Measurements from ENCODE around the gene COX20. TPM values are rescaled to one million over a fixed set of nuclear protein-coding genes. Genes with fewer than 3 reads are reported as not detected.

The COX20 gene
- total RNA-seq, 1 experiment from 2014 or later: 38.0 TPM

- no peak overlapping the region for H2AFZ ChIP-seq (ENCODE audit: low read length)
- H4K20me1 ChIP-seq (ENCODE audit: control insufficient read depth, insufficient read depth, insufficient read length): no peaks in the 10 kb centered on the region
- H3K79me2 ChIP-seq (ENCODE audit: insufficient read depth, low read length): no peaks in the 10 kb centered on the region; the same call in 1 of the 2 replicates
- no peaks in the 10 kb centered on the region for H3K27me3 ChIP-seq (ENCODE audit: insufficient read depth, low read length)
- H3K56ac ChIP-seq (ENCODE audit: insufficient read length, low read depth, low read length): no peak overlapping the region
- H3K4me3 Mint-ChIP-seq: no peak overlapping the region
- H2BK20ac ChIP-seq (ENCODE audit: low read depth, low read length, poor library complexity, severe bottlenecking): no peak overlapping the region
- H3K9me3 Mint-ChIP-seq: no peaks in the 10 kb centered on the region
- WGBS (ENCODE audit: extremely low coverage, insufficient read length, low lambda C conversion rate): no CpG with 5 or more reads among the region's 5 CpGs
- H3K79me1 ChIP-seq (ENCODE audit: insufficient read depth, low read depth, low read length, poor library complexity, severe bottlenecking): no peaks in the 10 kb centered on the region
- DNase-seq: no peak
- no peak overlapping the region for H2BK12ac ChIP-seq (ENCODE audit: insufficient read length, low read depth, low read length)
- H2AK5ac ChIP-seq (ENCODE audit: insufficient read length, low read length): no peak overlapping the region
- H2BK5ac ChIP-seq (ENCODE audit: insufficient read length, low read length): no peak overlapping the region
- H3K18ac ChIP-seq (ENCODE audit: insufficient read length, low read depth, low read length): no peak overlapping the region
- no peak overlapping the region for H3K14ac ChIP-seq (ENCODE audit: insufficient read depth, low read length)
- peaks cover 17 to 67% (median 33%) of the 10 kb centered on the region in 3 experiments; a peak in 6 of 7 replicates for H3K36me3 Mint-ChIP-seq (ENCODE audit: insufficient read depth in 1 of 3, low read depth in 3 of 3)
- no peak overlapping the region for H2BK120ac ChIP-seq (ENCODE audit: low read depth, low read length, poor library complexity, severe bottlenecking)
- no peak overlapping the region for H3K23ac ChIP-seq (ENCODE audit: insufficient read length, low read depth, low read length)
- H3K9ac ChIP-seq (ENCODE audit: extremely low read depth, insufficient read length, low read length): no peak overlapping the region
- no peaks in the 10 kb centered on the region for H3K9me3 ChIP-seq (ENCODE audit: control insufficient read depth, low read depth, low read length)
- H3K4me2 ChIP-seq (ENCODE audit: insufficient read depth, insufficient read length, low read length): no peak overlapping the region
- no peak for TF ChIP-seq CTCF (conservative IDR thresholded peaks at IDR 0.05)
- peaks cover 28 to 30% of the 10 kb centered on the region in 2 experiments for H3K4me1 Mint-ChIP-seq
- peak overlapping the region in 2 of 3 experiments; percentile 1 to 95; a peak in 4 of 7 replicates for H3K27ac Mint-ChIP-seq
- no peak overlapping the region for H3K4ac ChIP-seq (ENCODE audit: low read depth, low read length)
- H3K4me1 ChIP-seq (ENCODE audit: insufficient read depth, low read length): peaks cover 7% of the 10 kb centered on the region; the same call in 1 of the 2 replicates
- no peak overlapping the region for H4K8ac ChIP-seq (replicated peaks; ENCODE audit: insufficient read length, low read depth, low read length)
- H3K27me3 Mint-ChIP-seq (ENCODE audit: low read depth): no peaks in the 10 kb centered on the region
- no peak overlapping the region for H3K27ac ChIP-seq (ENCODE audit: insufficient read length, low read depth, low read length)
- no peak overlapping the region for H3T11ph ChIP-seq (ENCODE audit: low read length)
- H3K23me2 ChIP-seq (ENCODE audit: insufficient read length, low read depth, low read length, poor library complexity, severe bottlenecking): no peaks in the 10 kb centered on the region
- no peak overlapping the region for H4K91ac ChIP-seq (ENCODE audit: insufficient read length, low read depth, low read length)
- H2BK15ac ChIP-seq (ENCODE audit: low read depth, low read length): no peak overlapping the region
- H4K5ac ChIP-seq (ENCODE audit: insufficient read length, low read depth, low read length): no peak overlapping the region
These were observed 4.8 kb downstream of the COX20 start for GRCh38 chr1:244840219-244840794.

Measured in H9 (cell line).